HG03439 (cell line): ENCODE measurements around the gene TIGD3.

Source experiments
- ATAC-seq: cut with Tn5 transposase; IDR thresholded peaks from one replicate; pipeline ENCODE4 v1.9.1; 2021; ENCODE audit warnings: mild to moderate bottlenecking, moderate library complexity; ENCODE audit not compliant: unreplicated experiment

Gene TIGD3

DNA sequence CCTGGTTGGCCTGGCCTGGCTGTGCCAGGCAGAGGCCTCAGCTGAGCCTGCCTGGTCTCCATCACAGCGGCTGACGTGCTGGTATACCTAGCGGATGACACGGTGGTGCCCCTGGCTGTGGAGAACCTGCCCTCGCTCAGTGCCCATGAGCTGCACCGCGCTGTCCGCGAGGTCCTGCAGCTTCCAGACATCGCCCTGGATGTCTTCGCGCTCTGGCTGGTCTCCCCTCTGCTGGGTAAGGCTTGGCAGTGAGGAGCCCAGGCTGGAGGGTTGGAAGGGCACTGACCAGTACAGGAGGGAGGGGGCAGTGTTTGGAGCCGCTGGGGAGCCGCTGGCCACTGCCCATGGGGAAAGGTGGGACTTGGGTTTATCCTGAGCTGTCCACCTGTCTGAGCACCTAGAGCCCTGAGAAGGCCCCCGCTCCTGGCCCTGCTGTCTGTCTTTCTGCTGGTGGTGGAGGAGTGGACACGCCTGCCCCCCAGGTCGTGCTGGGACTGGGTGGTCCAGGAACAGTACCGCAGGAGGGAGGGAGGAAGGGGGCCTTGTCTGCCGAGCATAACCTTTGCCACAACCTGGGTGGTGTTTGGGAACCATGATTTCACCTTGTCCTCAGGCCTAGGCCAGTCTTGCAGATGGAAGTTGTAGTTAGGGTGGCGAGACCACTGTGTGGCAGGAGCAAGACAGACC lies 34.9 kb downstream of the TIGD3 start:
- no peak for ATAC-seq

DNA sequence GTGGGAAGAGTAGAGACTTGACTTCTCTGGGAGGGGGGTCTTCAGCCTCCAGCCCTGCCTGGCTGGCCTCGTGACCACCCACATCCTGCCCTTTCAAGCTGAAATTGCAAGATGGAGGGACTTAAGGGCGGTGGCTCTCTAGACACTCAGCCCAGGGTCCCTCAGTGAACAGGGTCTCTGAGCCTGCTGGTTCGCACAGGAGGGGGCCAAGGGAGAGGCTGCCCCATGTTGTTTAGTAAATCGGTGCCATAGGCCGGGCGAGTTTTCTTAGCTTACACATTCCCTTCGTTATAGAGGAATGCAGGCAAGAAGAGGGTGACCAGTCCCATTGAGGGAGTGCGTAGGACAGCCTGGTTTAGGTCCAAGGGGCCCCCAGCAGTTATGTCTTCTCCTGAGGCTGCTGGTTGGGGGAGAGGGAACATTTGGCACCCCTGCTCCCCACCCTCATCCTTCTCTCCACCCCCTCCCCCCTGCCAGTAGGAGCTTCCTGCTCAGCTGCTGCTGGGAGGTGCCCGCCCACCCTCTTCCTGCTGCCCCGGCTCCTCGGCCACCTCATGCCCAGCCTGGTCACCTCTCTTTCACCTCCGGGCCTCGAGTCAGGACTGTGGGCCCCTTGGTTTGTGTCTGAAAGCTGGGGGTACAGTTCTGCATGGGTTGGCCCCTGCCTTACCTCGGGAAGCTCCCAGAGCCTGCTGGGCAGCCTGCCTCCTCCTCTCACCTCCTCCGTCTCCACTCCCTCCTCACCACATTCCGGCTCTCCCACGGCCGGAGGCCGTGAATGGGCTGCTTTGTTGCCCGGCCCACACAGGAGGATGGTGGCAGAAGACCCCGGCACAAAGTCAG lies 35.8 kb downstream of the TIGD3 start:
- ATAC-seq, result no peak

DNA sequence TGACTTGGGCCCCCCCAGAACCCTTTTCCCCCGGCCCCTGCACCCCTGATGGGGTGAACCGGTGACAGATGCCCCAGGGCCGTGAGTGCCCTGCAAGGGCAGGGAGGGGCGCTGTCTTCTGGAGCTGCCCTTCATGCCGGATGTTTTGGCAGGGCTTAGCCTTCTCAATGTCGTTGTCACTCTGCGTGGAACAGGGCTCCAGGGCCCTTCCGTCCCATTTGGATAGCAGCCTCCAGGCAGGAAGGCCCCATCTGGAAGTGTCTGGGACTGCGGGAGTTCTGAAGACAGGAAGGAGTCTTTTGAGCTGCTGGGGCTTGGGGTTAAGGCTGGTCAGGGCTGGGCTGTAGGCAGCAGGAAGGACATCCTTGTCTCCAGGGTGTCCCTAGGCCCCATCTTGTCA lies 36.4 kb downstream of the TIGD3 start:
- ATAC-seq, result no peak

DNA sequence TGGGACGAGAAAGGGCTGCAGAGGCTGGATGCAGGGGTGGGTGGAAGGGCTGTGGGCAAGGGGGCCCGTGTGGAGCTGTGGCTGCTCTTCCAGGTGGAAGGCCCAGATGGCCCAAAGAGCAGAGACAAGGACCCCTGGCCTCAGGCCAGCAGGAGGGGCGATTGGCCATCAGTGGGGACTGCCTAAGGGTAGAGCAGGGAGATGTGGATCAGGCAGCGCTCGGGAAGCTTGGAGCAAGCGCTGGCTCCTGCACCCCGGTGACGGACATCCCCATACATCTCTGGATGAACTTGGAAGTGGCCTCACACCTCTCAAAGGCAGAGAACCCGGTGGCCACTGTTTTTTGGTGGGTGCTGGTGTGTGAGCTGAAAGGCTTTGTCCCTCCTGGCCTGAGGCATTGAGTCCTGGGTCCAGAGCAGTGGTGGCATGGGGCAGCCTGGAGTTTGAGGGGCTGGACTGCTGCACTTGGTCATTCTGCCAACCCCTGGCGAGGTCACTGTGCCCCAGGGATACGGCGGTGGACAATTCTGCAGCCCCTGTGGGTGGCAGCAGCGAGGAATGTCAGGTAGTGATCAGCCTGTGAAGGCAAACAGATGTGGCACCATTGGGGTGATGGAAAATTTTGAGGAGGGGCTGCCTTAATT lies 37.8 kb downstream of the TIGD3 start:
- ATAC-seq, result no peak

DNA sequence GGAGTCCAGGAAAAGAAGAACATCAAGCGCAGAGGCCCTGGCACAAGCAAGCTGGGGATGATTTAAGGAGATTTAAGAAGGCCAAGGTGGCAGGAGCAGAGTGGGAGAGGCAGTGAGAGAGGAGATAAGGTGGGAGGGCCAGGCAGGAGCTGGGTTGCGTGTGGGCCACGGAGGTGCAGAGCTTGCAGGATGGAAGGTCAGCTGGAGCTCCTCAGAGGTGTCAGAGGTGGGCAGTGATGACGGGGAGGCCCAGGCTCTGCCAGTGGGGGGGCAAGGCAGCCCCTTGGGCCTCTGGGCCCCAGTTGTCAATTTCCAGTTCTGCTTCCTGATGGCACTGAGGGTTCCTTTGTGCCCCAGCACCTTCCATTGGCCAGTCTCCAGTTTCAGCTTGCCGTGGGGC lies 38.3 kb downstream of the TIGD3 start:
- ATAC-seq, result no peak

DNA sequence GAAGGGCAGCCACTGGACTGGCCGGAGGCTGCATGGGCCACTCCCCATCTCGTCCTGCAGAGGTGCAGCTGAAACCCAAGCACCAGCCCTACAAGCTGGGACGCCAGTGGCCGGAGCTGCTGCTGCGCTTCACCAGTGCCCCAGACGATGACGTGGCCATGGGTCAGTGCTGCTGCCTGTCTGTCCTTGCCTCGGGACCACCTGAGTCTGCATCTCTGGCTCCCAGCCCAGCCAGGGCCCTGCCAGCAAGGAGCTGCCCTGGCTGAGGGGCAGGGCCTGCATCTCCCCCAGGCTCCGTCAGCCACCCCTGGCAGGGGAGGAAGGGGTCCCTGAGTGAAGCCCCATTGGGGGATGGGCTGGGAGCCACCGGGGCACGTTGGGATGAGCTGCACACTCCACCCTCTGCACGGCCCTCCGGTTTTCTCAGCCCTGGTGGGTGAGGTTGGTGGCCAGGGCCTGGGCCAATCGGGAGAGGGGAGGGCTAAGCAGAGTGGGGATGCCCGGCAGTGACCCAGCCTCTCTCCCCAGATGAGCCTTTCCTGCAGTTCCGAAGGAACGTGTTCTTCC lies 39.0 kb downstream of the TIGD3 start:
- no peak for ATAC-seq

DNA sequence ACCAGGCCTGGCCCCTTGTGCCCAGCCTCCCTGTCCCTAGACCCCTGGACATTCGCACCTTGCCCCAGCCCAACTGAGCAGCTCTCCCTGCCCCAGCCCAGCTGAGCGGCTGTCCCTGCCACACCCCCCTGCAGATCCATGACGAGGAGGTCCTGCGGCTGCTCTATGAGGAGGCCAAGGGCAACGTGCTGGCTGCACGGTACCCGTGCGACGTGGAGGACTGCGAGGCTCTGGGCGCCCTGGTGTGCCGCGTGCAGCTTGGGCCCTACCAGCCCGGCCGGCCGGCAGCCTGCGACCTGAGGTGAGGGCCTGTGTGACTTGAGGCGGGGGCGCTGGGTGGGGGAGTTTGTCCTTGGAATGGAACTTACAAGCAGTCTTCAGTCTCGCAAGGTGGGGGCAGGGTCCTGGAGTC lies 39.6 kb downstream of the TIGD3 start:
- no peak for ATAC-seq

DNA sequence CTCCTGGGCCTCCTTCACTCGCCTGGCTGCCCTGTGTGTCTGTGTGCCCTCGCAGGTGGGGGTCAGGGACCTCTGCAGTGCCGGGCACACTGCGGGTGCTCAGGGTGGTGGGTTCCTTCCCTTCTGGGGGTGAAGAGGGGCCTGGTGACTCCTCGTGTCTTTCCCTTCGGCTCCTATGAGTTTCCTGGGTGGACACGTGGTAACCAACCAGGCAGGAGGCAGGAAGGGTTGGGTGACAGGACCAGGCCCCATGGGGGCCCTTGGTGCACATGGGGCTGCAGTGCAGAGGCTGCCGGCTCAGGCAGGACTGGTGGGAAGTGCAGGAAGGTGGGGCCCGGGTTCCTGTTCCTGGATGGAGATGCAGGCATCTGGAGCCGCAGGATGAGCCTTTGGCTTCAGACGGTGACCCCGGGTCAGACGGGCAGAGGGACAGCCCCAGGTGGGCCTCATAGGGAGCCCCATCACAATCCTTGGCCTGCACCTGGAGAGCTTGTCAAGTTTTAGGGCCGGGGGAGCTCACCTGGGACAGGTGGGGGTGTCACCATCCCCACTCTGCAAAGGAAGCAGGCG lies 41.5 kb downstream of the TIGD3 start:
- ATAC-seq, result no peak

DNA sequence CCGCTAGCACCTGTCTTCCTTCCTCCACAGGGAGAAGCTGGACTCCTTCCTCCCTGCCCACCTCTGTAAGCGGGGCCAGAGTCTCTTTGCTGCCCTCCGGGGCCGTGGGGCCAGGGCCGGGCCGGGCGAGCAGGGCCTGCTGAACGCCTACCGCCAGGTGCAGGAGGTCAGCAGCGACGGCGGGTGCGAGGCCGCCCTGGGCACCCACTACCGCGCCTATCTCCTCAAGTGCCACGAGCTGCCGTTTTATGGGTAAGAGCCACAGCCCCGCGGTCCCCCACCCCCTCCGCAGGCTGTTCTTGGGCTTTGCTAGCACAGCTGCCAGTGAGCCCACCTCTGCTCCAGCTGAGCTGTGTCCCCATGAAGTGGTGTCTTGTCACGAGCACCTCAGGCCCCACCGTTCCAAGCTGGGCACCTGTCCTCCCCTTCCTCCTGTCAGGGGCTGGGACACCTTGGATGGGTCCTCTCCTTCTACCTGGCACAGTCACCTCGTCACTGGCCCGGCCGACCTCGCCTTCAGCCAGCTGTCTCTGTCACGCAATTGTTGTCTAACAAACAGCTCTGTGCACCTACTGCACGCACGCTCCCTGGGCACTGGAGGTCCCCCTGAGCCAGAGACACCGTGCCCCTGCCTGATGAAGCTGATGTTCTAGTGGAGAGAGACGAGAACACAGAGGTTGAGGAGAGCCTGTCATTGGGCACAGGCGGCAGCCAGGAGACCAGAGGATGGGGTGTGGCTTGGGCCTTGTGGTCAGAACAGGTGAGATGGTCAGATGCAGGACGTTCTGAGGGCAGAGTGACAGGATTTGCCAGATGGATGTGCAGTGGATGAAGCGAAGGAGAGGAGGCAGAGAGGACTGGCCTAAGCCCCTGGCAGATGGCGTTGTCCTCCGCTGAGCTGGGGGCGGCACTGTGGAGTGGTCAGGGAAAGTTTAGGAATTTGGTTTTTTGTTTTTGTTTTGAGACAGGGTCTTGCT lies 42.5 kb downstream of the TIGD3 start:
- no peak for ATAC-seq

DNA sequence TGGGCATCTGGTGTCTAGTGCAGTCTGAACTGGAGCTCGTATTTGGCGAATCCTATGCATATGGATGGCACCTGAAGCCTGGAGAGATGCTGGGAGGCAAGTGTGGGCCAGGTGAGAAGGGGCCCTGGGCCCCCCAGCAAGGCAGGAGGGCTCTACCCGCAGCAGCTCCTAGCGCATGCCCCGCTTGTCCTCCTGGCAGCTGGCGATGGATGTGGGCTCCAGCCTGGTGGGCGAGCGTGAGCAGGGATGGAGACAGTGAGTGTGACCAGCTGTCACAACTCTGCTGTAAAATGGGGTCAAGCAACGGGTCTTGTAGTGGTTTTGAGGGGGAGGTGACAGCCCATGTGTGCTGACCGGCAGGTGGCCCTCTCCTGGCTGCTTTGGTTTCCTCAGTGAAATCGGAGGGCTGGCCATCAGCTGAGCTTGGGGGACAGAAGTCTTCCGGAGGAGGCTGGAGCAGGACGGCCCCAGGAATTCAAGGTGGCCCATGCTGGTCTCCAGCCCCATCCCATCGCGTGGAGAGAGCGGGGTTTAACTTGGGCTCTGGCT lies 43.9 kb downstream of the TIGD3 start:
- no peak for ATAC-seq

DNA sequence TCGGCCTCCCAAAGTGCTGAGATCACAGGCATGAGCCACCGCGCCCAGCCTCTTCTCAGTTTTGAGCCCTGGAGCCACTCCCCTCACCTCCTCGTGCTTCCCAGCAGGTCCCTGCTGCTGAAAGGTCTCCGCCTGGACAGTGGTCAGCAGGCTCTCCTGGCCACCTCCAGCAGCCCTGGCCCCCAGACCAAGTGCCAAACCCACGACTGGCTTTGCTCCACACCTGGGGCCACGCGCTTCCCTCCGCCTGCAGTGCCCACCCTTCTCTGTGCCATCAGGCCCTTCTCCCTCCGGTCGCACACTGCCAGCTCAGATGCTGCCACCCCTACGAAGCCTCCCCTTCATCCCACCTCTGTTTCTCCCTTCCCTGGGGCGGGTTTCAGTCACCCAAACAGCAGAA lies 44.7 kb downstream of the TIGD3 start:
- ATAC-seq, result no peak

DNA sequence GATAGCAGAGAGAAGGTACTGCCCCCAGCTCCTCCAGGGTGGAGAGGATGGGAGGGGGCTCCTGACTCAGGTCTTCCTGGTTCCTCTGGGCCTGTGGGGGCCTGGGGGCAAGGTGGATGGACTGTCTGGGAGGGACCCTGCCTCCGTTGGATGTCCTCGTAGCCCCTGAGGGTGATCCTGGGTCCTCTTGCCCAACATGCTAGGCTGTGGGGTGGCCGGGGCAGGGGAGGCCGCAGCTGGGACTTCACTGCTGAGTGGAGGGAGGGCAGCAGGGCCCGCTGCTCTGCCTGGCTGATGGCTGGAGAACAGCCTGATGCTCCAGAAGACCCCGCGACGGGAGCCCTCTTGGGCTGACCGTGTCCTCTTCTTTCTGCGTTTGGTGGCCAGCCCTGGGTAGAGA lies 45.3 kb downstream of the TIGD3 start:
- ATAC-seq, result no peak

DNA sequence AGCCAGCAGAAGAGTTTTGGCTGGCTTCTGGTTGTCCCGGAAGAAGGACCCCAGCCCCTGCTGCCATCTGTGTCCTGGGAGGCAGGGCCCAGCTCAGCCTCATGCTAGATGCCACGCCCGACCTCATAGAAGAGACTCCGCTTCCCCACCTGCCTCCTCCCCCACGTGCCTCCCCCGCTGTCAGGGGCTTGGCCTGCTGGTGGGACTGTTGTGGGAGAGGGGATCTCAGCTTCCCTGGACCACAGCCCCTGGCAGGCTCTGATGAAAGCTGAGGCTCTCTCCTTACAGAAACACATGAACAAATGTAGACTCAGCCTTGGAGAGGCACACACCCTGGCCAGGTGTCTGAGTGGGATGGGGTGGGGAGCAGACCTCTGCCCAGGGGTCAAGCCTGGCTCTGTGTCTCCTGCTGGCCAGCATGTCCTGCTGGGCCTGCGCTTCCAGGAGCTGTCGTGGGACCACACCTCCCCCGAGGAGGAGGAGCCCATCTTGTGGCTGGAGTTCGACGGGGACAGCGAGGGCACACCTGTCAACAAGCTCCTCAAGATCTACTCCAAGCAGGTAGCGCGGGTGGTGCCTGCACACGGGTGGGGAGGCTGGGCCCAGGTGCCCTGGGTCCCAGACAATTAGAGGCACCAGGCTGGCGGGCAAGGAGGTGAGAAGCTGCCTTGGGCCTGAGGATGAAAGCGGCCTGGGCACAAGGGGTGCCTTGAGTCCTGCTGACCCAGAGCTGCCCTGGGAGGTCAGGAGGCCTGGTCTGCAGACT lies 45.9 kb downstream of the TIGD3 start:
- no peak for ATAC-seq

DNA sequence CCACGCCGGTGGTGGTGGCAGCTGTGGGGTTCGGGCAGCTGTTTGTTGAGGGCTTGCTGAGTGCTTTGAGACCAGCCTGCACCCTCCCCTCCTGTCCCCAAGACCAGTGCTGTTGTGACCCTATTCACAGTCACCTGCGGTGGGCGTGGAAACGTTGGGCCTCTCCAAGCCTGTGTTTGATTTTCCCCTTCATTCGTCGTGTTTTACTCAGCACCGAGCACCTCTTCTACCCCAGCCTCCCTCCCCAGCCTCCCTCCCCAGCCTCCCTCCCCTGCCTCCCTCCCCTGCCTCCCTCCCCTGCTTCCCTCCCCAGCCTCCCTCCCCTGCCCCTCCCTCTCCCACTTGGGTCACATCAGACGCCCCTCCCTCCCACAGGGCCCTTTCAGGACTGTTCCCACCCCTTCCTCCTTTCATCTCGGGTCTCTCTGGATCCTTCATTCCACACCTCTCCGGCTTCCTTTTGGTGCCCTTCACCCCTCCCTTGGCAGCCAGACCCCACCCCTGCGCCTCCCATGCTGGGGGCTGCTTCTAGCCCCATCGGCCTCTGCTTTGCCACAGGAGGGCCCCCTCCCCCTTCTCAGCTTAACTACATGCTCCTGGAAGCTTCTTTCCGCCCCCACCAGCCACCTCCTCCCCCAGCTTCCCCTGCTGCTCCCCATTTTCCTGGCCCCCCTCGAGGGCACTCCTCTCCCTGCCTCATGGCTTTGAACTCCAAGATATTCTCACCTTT lies 46.7 kb downstream of the TIGD3 start:
- no peak for ATAC-seq

DNA sequence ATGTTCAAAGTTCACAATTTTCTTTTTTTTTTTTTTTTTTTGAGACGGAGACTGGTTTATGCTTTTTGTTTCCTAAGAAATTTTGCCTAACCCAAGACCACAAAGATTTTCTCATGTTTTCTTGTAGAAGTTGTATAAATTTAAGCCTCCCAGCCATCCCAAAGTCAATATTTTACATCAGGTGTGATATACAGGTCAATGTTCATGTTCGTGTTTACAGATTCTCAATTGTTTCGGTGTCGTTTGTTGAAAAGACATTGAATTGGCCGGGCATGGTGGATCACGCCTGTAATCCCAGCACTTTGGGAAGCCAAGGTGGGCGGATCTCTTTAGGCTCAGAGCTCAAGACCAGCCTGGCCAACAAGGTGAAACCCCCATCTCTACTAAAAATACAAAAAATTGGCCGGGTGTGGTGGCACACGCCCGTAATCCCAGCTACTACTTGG lies 47.3 kb downstream of the TIGD3 start:
- no peak for ATAC-seq

DNA sequence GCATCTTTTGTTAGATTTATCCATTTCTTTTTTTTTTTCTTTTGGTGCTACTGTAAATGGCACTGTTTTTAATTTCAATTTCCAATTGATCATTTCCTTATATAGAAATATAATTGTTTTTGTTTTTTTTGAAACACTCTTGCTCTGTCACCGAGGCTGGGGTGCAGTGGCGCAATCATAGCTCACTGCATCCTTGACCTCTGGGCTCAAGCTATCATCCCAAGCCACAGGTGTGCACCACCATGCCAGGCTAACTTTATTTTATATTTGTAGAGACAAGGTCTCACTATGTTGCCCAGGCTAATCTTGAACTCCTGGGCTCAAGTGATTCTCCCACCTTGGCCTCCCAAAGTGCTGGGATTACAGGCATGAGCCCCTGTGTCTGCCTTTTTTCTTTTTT lies 48.2 kb downstream of the TIGD3 start:
- ATAC-seq, result no peak

DNA sequence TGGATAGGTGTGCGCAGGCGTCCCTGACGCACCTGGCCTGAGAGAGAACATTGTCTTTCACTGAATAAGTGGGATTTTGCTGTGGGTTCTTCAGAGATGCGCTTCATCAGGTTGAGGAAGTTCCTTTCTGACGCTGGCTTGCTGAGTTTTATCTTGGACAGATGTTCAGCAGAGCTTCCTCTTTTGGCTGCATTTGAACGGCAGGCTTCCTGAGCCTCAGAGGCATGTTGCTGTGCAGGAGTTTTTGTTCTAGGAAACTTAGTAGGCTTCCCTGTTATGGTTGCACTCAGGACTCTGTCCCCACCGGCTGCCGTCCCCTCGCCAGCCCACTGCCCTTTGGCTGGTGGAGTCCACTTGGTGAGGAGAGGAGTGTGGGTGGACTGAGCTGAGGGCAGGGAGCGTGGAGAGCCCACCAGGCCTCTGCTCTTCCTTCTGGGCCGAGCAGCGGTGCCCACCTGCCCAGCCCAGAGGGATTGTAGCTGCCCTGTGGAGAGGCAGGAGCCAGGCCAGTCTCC lies 49.1 kb downstream of the TIGD3 start:
- no peak for ATAC-seq

DNA sequence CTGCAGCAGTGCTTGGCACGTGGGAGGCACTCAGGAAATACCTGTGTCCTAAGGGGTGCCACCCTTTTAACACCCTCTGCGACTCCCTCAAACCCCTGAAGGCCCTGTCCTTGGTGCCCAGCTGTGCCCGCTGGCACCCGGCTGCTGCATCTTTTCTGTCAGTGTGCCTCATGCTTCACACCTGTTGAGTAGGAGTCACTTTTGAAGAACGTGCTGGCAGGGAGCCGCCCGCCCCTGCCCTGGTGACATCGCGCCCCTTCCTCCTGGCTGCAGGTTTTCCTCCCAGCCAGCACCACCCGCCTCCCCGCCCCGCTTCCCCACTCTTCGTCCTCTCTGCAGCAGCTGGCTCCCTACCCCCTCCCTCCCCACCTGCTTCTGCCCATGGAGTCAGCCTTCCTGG lies 49.7 kb downstream of the TIGD3 start:
- ATAC-seq, result no peak
